ES-I3 (cell line): Measurements from ENCODE around the gene DLGAP5.

Experiments
- H3K36me3 ChIP-seq: 2 replicates; pipeline ENCODE4 v1.6.1; 2013; ENCODE audit warnings: mild to moderate bottlenecking, low read length, control low read depth, moderate library complexity; ENCODE audit not compliant: insufficient read depth
- H3K4me1 ChIP-seq: 2 replicates; pipeline ENCODE4 v1.6.1; 2013; ENCODE audit warnings: mild to moderate bottlenecking, control low read depth, low read length; ENCODE audit not compliant: insufficient read depth
- H3K9ac ChIP-seq: 2 replicates; pipeline ENCODE4 v1.6.1; 2013; ENCODE audit warnings: low read depth, mild to moderate bottlenecking, low read length, moderate library complexity
- H3K9me3 ChIP-seq: 2 replicates; pipeline ENCODE4 v1.6.1; 2013; ENCODE audit warnings: mild to moderate bottlenecking, low read length, moderate library complexity; ENCODE audit not compliant: control insufficient read depth, insufficient read depth

Gene DLGAP5

DNA sequence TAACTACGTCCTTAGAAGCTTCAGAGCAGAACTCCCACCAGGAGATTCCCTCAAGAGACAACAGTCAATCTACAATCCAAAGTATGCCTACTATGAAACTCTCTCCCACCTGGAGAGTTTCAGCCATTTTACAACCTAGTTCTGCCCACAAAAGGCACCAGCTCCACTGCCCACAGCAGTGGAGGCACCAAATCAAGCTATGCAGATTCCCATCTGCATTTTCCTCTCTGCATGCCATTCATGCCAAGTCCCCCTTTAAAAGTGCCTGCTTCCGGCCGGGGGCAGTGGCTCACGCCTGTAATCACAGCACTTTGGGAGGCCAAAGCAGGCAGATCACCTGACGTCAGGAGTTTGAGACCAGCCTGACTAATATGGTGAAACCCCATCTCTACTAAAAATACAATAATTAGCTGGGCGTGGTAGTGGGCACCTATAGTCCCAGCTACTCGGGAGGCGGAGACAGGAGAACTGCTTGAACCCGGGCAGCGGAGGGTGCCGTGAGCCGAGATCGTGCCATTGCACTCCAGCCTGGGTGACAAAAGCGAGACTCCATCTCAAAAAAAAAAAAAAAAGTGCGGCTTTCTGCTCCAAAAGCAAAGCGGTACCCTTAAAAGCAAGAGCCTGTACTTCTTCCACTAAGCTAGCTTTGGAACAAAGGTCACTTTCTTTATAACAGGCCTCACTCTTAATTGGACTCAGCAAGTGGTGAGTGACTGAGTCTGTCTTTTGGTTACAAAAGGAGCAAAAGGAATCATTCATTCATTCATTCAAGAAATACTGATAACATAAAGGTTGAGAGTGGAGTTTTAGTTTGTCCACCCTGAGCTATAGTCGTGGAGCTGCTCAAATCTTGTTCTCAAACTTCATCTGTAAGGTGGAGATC is 10.1 kb upstream of the DLGAP5 start:
- H3K9me3 ChIP-seq = no peaks in the 10 kb centered on the region
- H3K9ac ChIP-seq = no peak overlapping the region
- H3K4me1 ChIP-seq = peaks cover 9% of the 10 kb centered on the region
- no peaks in the 10 kb centered on the region for H3K36me3 ChIP-seq

DNA sequence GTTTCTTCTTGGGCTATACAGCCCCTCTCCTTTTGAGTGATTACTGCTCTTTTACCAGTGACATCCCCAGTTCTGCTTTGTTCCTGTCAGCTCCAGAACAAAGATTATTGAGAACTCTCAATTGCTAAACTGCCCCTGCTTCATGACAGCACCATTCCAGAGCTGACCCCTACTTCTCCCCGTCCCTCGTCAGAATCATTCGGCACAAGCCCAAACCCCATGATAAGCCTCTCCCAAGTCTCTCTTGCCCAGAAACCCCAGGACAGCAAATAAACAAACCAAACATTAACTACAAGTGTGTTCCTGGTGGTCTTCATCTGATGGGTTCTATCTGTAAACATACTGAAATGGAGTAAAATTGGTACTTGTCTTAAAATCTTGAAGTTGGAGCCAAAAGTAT is 9.3 kb upstream of the DLGAP5 start:
- H3K36me3 ChIP-seq = no peaks in the 10 kb centered on the region
- H3K4me1 ChIP-seq = peaks cover 9% of the 10 kb centered on the region
- H3K9me3 ChIP-seq = no peaks in the 10 kb centered on the region
- H3K9ac ChIP-seq = no peak overlapping the region

- no peaks in the 10 kb centered on the region for H3K9me3 ChIP-seq
- H3K36me3 ChIP-seq = no peaks in the 10 kb centered on the region
- H3K9ac ChIP-seq = no peak overlapping the region
- H3K4me1 ChIP-seq = peaks cover 9% of the 10 kb centered on the region
Measured at GRCh38 chr14:55198749-55199148, 7.4 kb upstream of the DLGAP5 start.

- Histone ChIP-seq H3K9ac (no peak overlapping the region), H3K4me1 (peaks cover 3% of the 10 kb centered on the region; the same call in 1 of the 2 replicates), H3K36me3 (no peaks in the 10 kb centered on the region), H3K9me3 (no peaks in the 10 kb centered on the region)
Measured at GRCh38 chr14:55194656-55195355, 3.4 kb upstream of the DLGAP5 start.

DNA sequence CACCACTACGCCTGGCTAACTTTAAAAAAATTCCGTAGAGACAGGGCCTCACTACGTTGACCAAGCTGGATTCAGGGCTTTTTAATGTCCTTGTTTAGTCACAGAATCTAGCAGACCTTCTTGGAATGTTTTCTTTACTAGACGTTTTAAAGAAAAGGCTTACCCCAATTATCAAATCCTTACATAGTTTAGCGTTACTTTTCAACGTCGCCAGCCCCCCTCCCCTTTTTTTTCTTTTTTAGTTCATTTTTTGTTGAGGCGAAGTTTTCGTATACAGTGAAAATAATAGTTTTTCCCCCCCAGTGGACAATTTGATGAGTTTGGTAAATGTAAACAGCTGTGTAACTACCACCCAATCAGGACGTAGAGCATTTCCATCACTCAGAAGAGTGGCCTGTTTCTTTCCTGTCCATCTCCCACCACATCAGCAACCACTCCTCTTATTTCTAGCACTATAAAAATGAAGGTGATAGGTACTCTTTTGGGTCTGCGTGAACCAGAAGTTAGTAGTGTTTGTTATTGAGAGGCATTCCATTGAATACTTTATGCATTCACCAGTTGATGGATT is 753 bp upstream of the DLGAP5 start:
- no peaks in the 10 kb centered on the region for H3K9me3 ChIP-seq
- H3K9ac ChIP-seq = peak overlapping the region; percentile 53; the same call in 1 of the 2 replicates
- no peaks in the 10 kb centered on the region for H3K36me3 ChIP-seq
- H3K4me1 ChIP-seq = peaks cover 3% of the 10 kb centered on the region

GRCh38 chr14:55190906-55191202 is 531 bp downstream of the DLGAP5 start:
- peaks cover 3% of the 10 kb centered on the region for H3K4me1 ChIP-seq
- H3K9ac ChIP-seq = peak overlapping the region; percentile 85
- no peaks in the 10 kb centered on the region for H3K9me3 ChIP-seq
- H3K36me3 ChIP-seq = no peaks in the 10 kb centered on the region

DNA sequence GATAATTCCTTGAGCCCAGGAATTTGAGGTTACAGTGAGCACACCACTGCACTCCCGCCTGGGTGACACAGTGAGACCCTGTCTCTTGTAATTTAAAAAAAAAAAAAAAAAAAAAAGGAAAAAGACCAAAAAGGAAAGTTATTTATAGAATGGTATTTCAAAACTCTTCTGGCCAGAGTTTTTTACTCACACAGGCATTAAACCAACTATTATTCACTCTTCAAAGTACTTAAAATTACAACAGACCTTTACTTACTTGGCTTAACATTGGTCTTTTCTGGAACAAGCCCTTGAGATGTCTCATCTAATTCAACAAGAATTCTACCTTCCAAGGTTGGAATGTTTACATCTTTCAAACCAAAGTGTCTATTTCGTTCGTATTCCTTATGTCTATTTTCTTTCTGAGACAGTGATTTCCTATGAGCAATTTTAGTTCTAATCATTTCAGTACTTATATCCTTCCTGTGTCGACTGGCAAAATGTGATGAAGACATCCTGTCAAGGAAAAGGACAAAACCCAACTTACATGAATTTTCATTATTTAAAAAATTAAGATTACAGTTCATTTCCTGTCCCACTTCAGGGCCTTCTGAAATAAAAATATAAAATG is 2.6 kb downstream of the DLGAP5 start:
- H3K4me1 ChIP-seq = peaks cover 3% of the 10 kb centered on the region
- H3K36me3 ChIP-seq = no peaks in the 10 kb centered on the region; the same call in 1 of the 2 replicates
- H3K9me3 ChIP-seq = no peaks in the 10 kb centered on the region
- H3K9ac ChIP-seq = no peak overlapping the region

DNA sequence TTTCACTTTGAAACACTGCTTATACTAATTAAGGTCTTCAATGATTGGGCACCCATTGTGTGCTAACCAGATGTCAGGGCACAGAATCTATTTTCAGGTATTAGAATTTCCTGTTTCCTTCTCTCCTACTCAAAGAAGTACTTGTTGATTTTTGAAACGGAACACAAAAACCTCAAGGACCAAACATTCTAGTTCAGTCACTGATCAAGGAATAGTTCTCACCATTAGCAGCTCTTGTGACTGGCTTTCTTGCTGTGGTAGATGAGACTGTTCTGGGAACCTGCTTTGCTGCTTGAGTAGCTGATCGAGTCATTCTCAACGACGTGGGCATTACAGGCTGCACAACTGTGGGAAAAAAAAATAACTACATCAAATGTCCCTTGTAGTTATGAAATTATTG is 11.0 kb downstream of the DLGAP5 start:
- Histone ChIP-seq H3K9me3 (no peaks in the 10 kb centered on the region), H3K4me1 (no peaks in the 10 kb centered on the region), H3K9ac (no peak overlapping the region), H3K36me3 (peaks cover 18% of the 10 kb centered on the region)

- peaks cover 19% of the 10 kb centered on the region for H3K36me3 ChIP-seq
Measured at GRCh38 chr14:55180006-55180405, 11.4 kb downstream of the DLGAP5 start.

GRCh38 chr14:55170526-55170925 is 20.9 kb downstream of the DLGAP5 start:
- no peaks in the 10 kb centered on the region for H3K9me3 ChIP-seq
- no peak overlapping the region for H3K9ac ChIP-seq
- H3K36me3 ChIP-seq = peaks cover 12% of the 10 kb centered on the region
- no peaks in the 10 kb centered on the region for H3K4me1 ChIP-seq

More at GRCh38 chr14:55180006-55180405, 11.4 kb downstream of the DLGAP5 start:
- Histone ChIP-seq H3K9me3 (no peaks in the 10 kb centered on the region), H3K4me1 (no peaks in the 10 kb centered on the region), H3K9ac (no peak overlapping the region)

GRCh38 chr14:55160989-55161388 is 30.4 kb downstream of the DLGAP5 start:
- Histone ChIP-seq H3K36me3 (peaks cover 10% of the 10 kb centered on the region), H3K9ac (no peak overlapping the region), H3K4me1 (no peaks in the 10 kb centered on the region), H3K9me3 (no peaks in the 10 kb centered on the region)

GRCh38 chr14:55158412-55158811 is 33.0 kb downstream of the DLGAP5 start:
- H3K9me3 ChIP-seq = no peaks in the 10 kb centered on the region
- H3K4me1 ChIP-seq = no peaks in the 10 kb centered on the region
- no peak overlapping the region for H3K9ac ChIP-seq
- H3K36me3 ChIP-seq = peaks cover 10% of the 10 kb centered on the region

- no peaks in the 10 kb centered on the region for H3K9me3 ChIP-seq
- peaks cover 10% of the 10 kb centered on the region for H3K36me3 ChIP-seq
- H3K9ac ChIP-seq = no peak overlapping the region
- H3K4me1 ChIP-seq = no peaks in the 10 kb centered on the region
Measured at GRCh38 chr14:55157080-55157479, 34.3 kb downstream of the DLGAP5 start.

DNA sequence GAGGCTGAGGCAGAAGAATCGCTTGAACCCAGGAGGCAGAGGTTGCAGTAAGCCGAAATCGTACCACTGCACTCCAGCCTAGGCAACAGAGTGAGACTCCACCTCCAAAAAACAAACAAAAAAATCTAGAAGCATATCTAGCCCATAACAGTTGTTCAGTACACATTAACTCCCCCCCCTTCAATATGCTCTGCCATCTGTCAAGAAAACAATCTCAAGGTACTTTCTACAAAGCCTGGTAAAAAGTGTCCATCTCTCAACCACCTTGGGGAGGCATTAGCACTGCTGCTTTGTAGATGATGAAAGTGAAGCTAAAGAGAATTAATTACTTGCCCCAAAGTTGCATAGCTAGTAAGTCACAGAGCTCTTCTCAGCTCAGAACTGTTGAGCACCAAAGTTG is 37.4 kb downstream of the DLGAP5 start:
- Histone ChIP-seq H3K9me3 (no peaks in the 10 kb centered on the region), H3K36me3 (peaks cover 16% of the 10 kb centered on the region), H3K9ac (no peak overlapping the region), H3K4me1 (no peaks in the 10 kb centered on the region)
